ENCODE results near the gene SLC28A1. TPM values are rescaled to one million over a fixed set of nuclear protein-coding genes. Genes with fewer than 3 reads are reported as not detected.

SLC28A1 gene
- polyA plus RNA-seq, 5 donors: 0.10 to 0.24 (median 0.13) TPM

DNA sequence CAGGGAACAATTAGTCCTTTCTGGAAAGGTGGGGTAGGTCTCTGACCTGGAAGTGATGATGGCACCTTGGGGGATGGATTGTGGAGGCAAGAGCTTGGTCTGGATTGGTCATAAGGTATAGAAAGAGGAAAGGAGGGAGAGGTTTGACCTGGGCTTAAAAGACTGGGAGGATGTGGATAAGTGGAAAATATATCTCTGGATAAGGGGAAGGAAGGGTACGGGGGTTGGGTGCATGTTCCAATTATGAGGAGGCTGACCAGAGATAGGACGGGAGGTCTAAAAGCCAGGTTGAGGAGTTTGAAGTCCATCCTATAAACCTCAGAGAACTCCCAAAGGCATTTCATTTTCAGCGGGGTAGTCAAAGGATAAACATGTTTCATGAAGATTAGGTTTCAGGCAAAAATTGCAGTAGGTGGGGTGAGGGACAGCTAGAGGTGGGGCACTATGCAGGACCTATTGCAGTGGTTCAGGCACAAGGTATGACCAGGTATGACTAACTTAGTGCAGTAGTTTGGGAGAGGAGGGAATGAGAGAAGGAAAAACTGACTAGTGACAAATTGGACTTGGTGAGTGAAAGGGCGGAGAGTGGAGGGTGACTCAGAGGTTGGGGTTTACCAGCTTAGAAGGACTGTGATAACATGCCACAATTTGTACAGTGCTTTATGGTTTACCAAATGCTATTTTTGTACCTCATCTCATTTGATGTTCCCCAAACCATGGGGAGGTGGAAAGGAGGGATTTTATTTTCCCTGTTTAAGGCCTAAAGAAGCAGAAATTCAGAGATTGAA, 107.9 kb downstream of the SLC28A1 start:
- no peak for DNase-seq

Other genes starting within 250 kb of the SLC28A1 start
- gene WDR73, start 230.4 kb upstream of the SLC28A1 start, polyA plus RNA-seq (ENCODE audit: insufficient read depth in 1 of 5, insufficient read length in 5 of 5, low replicate concordance in 1 of 5): 10 to 100 TPM; 40.4 to 43.8 (median 42.3) TPM
- gene NMB, start 226.5 kb upstream of the SLC28A1 start, polyA plus RNA-seq (ENCODE audit: insufficient read depth in 1 of 5, insufficient read length in 5 of 5, low replicate concordance in 1 of 5): 1 to 10 TPM; 2.8 to 6.0 (median 3.8) TPM
- 100 to 1,000 TPM; 242 to 314 (median 281) TPM for gene SEC11A, start 168.5 kb upstream of the SLC28A1 start, polyA plus RNA-seq (ENCODE audit: insufficient read depth in 1 of 5, insufficient read length in 5 of 5, low replicate concordance in 1 of 5)
- 10 to 100 TPM; 19.7 to 27.2 (median 26.0) TPM for gene ZNF592, start 136.1 kb upstream of the SLC28A1 start, polyA plus RNA-seq (ENCODE audit: insufficient read depth in 1 of 5, insufficient read length in 5 of 5, low replicate concordance in 1 of 5)
- 10 to 100 TPM; 13.8 to 23.6 (median 17.2) TPM for gene ALPK3, start 67.3 kb upstream of the SLC28A1 start, polyA plus RNA-seq (ENCODE audit: insufficient read depth in 1 of 5, insufficient read length in 5 of 5, low replicate concordance in 1 of 5)
- 10 to 100 TPM; 37.2 to 64.7 (median 51.2) TPM for gene PDE8A, start 97.2 kb downstream of the SLC28A1 start, polyA plus RNA-seq (ENCODE audit: insufficient read depth in 1 of 5, insufficient read length in 5 of 5, low replicate concordance in 1 of 5)

All from right lung (tissue), 5 donors.